H1 (cell line): ENCODE data around the gene CHCHD6. TPM values are rescaled to one million over a fixed set of nuclear protein-coding genes. Genes with fewer than 3 reads are reported as not detected.

Experiments
- CTCF ChIA-PET: fragments of 300-600 bp; sonication (Branson Sonifier 250); formaldehyde crosslinking; loops from one replicate; lab custom pipeline; 2021; ENCODE audit not compliant: partially characterized antibody; lab: Charles Lee
- POLR2A ChIA-PET: fragments of 300-600 bp; sonication (Branson Sonifier 250); formaldehyde crosslinking; loops from one replicate; lab custom pipeline; 2021; ENCODE audit warnings: inconsistent platforms; ENCODE audit not compliant: partially characterized antibody; lab: Charles Lee
- DNase-seq, 2 experiments: peaks; one replicate each; pipeline versions ENCODE4 v3.0.0 to v3.0.0-alpha.2; 2010 to 2022; ENCODE audit warnings: low spot score in 2 of 2, low read depth in 1 of 2, mixed read lengths in 1 of 2
- FAIRE-seq: peaks from 2 replicates; lab custom pipeline; 2011; peaks lifted over from hg19 to GRCh38; lab: Jason Lieb, UNC
- H2AFZ ChIP-seq: 2 replicates; pipeline ENCODE4 v1.8.1; 2012; ENCODE audit warnings: low read length, inconsistent platforms
- H2AK5ac ChIP-seq: 2 replicates; pipeline ENCODE4 v1.6.1; 2013; ENCODE audit warnings: low read depth, low read length
- H2BK120ac ChIP-seq: replicated peaks from 2 replicates; pipeline ENCODE3; 2013; ENCODE audit warnings: low read depth, low read length, inconsistent platforms
- H2BK12ac ChIP-seq: 2 replicates; pipeline ENCODE4 v1.6.1; 2013; ENCODE audit warnings: low read depth, low read length
- H2BK15ac ChIP-seq: 2 replicates; pipeline ENCODE4 v1.6.1; 2013; ENCODE audit warnings: low read length
- H2BK20ac ChIP-seq: 2 replicates; pipeline ENCODE4 v1.6.1; 2013; ENCODE audit warnings: low read length
- H2BK5ac ChIP-seq: 2 replicates; pipeline ENCODE4 v1.6.1; 2013; ENCODE audit warnings: low read depth, low read length
- H3K14ac ChIP-seq: 2 replicates; pipeline ENCODE4 v1.6.1; 2013; ENCODE audit warnings: inconsistent platforms; ENCODE audit not compliant: insufficient read length
- H3K18ac ChIP-seq: 2 replicates; pipeline ENCODE4 v1.6.1; 2013; ENCODE audit warnings: low read length; ENCODE audit errors: extremely low read depth
- H3K23ac ChIP-seq: 2 replicates; pipeline ENCODE4 v1.6.1; 2013; ENCODE audit warnings: inconsistent platforms; ENCODE audit not compliant: insufficient read length
- H3K23me2 ChIP-seq: 2 replicates; pipeline ENCODE4 v1.6.1; 2013; ENCODE audit warnings: low read depth, low read length
- H3K27ac ChIP-seq: 2 replicates; pipeline ENCODE4 v1.6.1; 2011; ENCODE audit warnings: low read depth, low read length, inconsistent platforms
- H3K27me3 ChIP-seq, 4 experiments: replicated peaks in 1 of 4; 1 replicate in 1 of 4; 2 replicates in 3 of 4; pipeline versions ENCODE4 v1.6.1 to v1.8.1; 2011 to 2013; ENCODE audit warnings: low read length in 3 of 4, mild to moderate bottlenecking in 3 of 4, inconsistent platforms in 2 of 4, mixed read lengths in 2 of 4, moderate library complexity in 1 of 4; ENCODE audit not compliant: control insufficient read depth in 3 of 4, insufficient read depth in 3 of 4; ENCODE audit errors: extremely low read depth in 1 of 4
- H3K36me3 ChIP-seq, 4 experiments: 2 replicates each; pipeline versions ENCODE4 v1.6.1 to v1.8.1; 2011 to 2013; ENCODE audit warnings: mild to moderate bottlenecking in 4 of 4, low read length in 3 of 4, moderate library complexity in 2 of 4, control low read depth in 1 of 4, inconsistent platforms in 1 of 4; ENCODE audit not compliant: insufficient read depth in 4 of 4, control insufficient read depth in 2 of 4
- H3K4ac ChIP-seq: replicated peaks from 2 replicates; pipeline ENCODE3; 2013; ENCODE audit warnings: low read length, low read depth, mixed read lengths, inconsistent platforms; ENCODE audit not compliant: insufficient read length
- H3K4me1 ChIP-seq, 4 experiments: replicated peaks in 1 of 4; 1 replicate in 1 of 4; 2 replicates in 3 of 4; pipeline versions ENCODE4 v1.6.1 to v1.8.1; 2011 to 2013; ENCODE audit warnings: low read length in 3 of 4, inconsistent platforms in 2 of 4, mixed read lengths in 1 of 4; ENCODE audit not compliant: insufficient read depth in 4 of 4, control insufficient read depth in 3 of 4
- H3K4me2 ChIP-seq, 2 experiments: 2 replicates each; pipeline versions ENCODE4 v1.6.1 to v1.8.1; 2011 to 2013; ENCODE audit warnings: low read depth in 2 of 2, low read length in 2 of 2, control low read depth in 1 of 2, inconsistent platforms in 1 of 2, mild to moderate bottlenecking in 1 of 2; ENCODE audit not compliant: insufficient read depth in 1 of 2
- H3K4me3 ChIP-seq, 4 experiments: fragments of 200-600, 300-600 bp in 1 of 4; sonication (generic), shearing (Covaris generic), sonication (Bioruptor Twin) in 1 of 4; 2 replicates each; pipeline versions ENCODE4 v1.5.1 to v1.8.1; 2011 to 2016; ENCODE audit warnings: low read length in 4 of 4, low read depth in 3 of 4, control low read depth in 2 of 4, inconsistent platforms in 2 of 4, mild to moderate bottlenecking in 2 of 4, mixed read lengths in 1 of 4, moderate library complexity in 1 of 4; ENCODE audit not compliant: insufficient read depth in 2 of 4; ENCODE audit errors: extremely low read depth in 1 of 4
- H3K56ac ChIP-seq: replicated peaks from 2 replicates; pipeline ENCODE3; 2013; ENCODE audit warnings: low read depth, mild to moderate bottlenecking, mixed read lengths, low read length, inconsistent platforms; ENCODE audit not compliant: insufficient read length
- H3K79me1 ChIP-seq: 2 replicates; pipeline ENCODE4 v1.6.1; 2013; ENCODE audit warnings: low read depth, low read length, control low read depth
- H3K79me2 ChIP-seq, 2 experiments: 2 replicates each; pipeline versions ENCODE4 v1.6.1 to v1.8.1; 2012 to 2013; ENCODE audit warnings: low read length in 2 of 2, mild to moderate bottlenecking in 2 of 2, inconsistent platforms in 1 of 2; ENCODE audit not compliant: insufficient read depth in 2 of 2, control insufficient read depth in 1 of 2
- H3K9ac ChIP-seq, 4 experiments: replicated peaks in 1 of 4; 1 replicate in 1 of 4; 2 replicates in 3 of 4; pipeline versions ENCODE4 v1.6.1 to v1.8.1; 2011 to 2013; ENCODE audit warnings: low read depth in 3 of 4, low read length in 3 of 4, control low read depth in 2 of 4, mild to moderate bottlenecking in 2 of 4, moderate library complexity in 2 of 4, inconsistent platforms in 1 of 4; ENCODE audit errors: extremely low read depth in 1 of 4
- H3K9me3 ChIP-seq, 2 experiments: 2 replicates each; pipeline versions ENCODE4 v1.6.1 to v1.8.1; 2012 to 2013; ENCODE audit warnings: mild to moderate bottlenecking in 2 of 2, moderate library complexity in 2 of 2, control low read depth in 1 of 2, inconsistent platforms in 1 of 2, low read depth in 1 of 2, low read length in 1 of 2, mixed read lengths in 1 of 2; ENCODE audit not compliant: insufficient read depth in 2 of 2
- H4K20me1 ChIP-seq, 2 experiments: replicated peaks in 1 of 2; 2 replicates each; pipeline versions ENCODE3 to v1.8.1; 2011 to 2013; ENCODE audit warnings: inconsistent platforms in 2 of 2, low read length in 2 of 2, mild to moderate bottlenecking in 1 of 2; ENCODE audit not compliant: insufficient read depth in 2 of 2, control insufficient read depth in 1 of 2
- H4K5ac ChIP-seq: 2 replicates; pipeline ENCODE4 v1.6.1; 2013; ENCODE audit warnings: low read length, low read depth, mixed read lengths, inconsistent platforms; ENCODE audit not compliant: insufficient read length
- H4K8ac ChIP-seq: 2 replicates; pipeline ENCODE4 v1.8.0; 2013; ENCODE audit warnings: mild to moderate bottlenecking, moderate library complexity, low read length, inconsistent platforms; ENCODE audit not compliant: insufficient read depth; ENCODE audit errors: extremely low read depth
- H4K91ac ChIP-seq: replicated peaks from 2 replicates; pipeline ENCODE3; 2013; ENCODE audit warnings: low read length, mixed read lengths, inconsistent platforms; ENCODE audit not compliant: insufficient read length
- CEBPB ChIP-seq: IDR thresholded peaks from 2 replicates; pipeline ENCODE4 v1.6.1; 2012; ENCODE audit warnings: low read depth, low read length
- KDM5A ChIP-seq: fragments of 200-600 bp; IDR thresholded peaks from 2 replicates; pipeline ENCODE4 v1.7.1; 2012; ENCODE audit warnings: mild to moderate bottlenecking, low read length, inconsistent platforms, mixed read lengths
- ZNF274 ChIP-seq: IDR thresholded peaks from 2 replicates; pipeline ENCODE4 v1.7.0; 2012; ENCODE audit warnings: low read length, borderline replicate concordance; ENCODE audit errors: extremely low read depth
- WGBS, 2 experiments: shearing (Covaris generic) in 1 of 2; methylation state at CpG; one replicate each; pipeline versions ENCODE4 v1.1.6 to v1.1.7; 2013 to 2015; ENCODE audit warnings: low lambda C conversion rate in 2 of 2, mixed read lengths in 2 of 2, inconsistent platforms in 1 of 2, low coverage in 1 of 2, missing lambda C conversion rate in 1 of 2; ENCODE audit not compliant: insufficient replicate concordance in 2 of 2, insufficient coverage in 1 of 2, insufficient read length in 1 of 2; ENCODE audit errors: extremely low coverage in 1 of 2, missing lambda C conversion rate in 1 of 2; 5-methylcytosine and 5-hydroxymethylcytosine counted together
- polyA plus RNA-seq, 7 experiments: library from polyadenylated mRNA; depleted of rRNA in 3 of 7; stranded (reverse) in 5 of 7; unstranded in 2 of 7; fragments of >200 nt in 5 of 7; fragments of 200-250 nt in 2 of 7; gene quantifications; 1 replicate in 5 of 7; 2 replicates in 1 of 7; 4 replicates in 1 of 7; pipeline versions ENCODE4 v1.2.1 to v1.2.3, GENCODE V29; 2011 to 2013; ENCODE audit warnings: missing spikeins in 2 of 7, mixed read lengths in 2 of 7
- total RNA-seq: library from RNA; stranded (reverse); fragmentation: NEBNext Ultra II Directional; extraction: Animal tissue kit (Norgen Biotek cat#: 25700); gene quantifications from 2 replicates; pipeline ENCODE4 v1.2.1, GENCODE V29; 2021

CHCHD6 gene
- total and polyA plus RNA-seq, 2 of the 8 experiments (the other 6 are each of a cell fraction or from before 2014, with no cell fraction given) = 32.4 to 37.6 TPM

GRCh38 chr3:126896067-126896441 is 192.0 kb downstream of the CHCHD6 start:
- CTCF ChIA-PET = interaction anchor here (0.6 to 1.5 kb wide), 8 partner anchors 9 to 424 kb away, joined by 3 to 5 read pairs (median 3); no protein-coding TSS in a partner anchor
- H3K27me3 ChIP-seq = no peaks in the 10 kb centered on the region

More at GRCh38 chr3:126896067-126896441, 192.0 kb downstream of the CHCHD6 start:
- Histone ChIP-seq H3K9me3 (no peaks in the 10 kb centered on the region), H3K4me1 (peaks cover 0 to 12% (median 6%) of the 10 kb centered on the region in 4 experiments; a peak in 5 of 7 replicates), H2BK120ac (no peak overlapping the region), H2BK12ac (no peak overlapping the region), H3K4me2 (no peak overlapping the region), H4K5ac (no peak overlapping the region), H3K4me3 (no peak overlapping the region), H3K23ac (no peak overlapping the region), H2AK5ac (no peak overlapping the region), H3K14ac (no peak overlapping the region), H3K23me2 (no peaks in the 10 kb centered on the region), H2BK15ac (no peak overlapping the region), H4K20me1 (peaks cover 0 to 1% of the 10 kb centered on the region in 2 experiments), H3K18ac (no peak overlapping the region), H3K9ac (no peak overlapping the region), H3K4ac (no peak overlapping the region), H3K27ac (no peak overlapping the region), H3K79me1 (peaks cover 2% of the 10 kb centered on the region; the same call in 1 of the 2 replicates), H2BK5ac (no peak overlapping the region), H3K56ac (no peak overlapping the region), H2BK20ac (no peak overlapping the region), H2AFZ (no peak overlapping the region), H4K8ac (no peak overlapping the region), H3K36me3 (no peaks in the 10 kb centered on the region), H3K79me2 (no peaks in the 10 kb centered on the region), H4K91ac (no peak overlapping the region)
- 88% methylated on average over 1 of the region's 1 CpG; no CpG with 5 or more reads in 1 of the 2 experiments for WGBS, 2 experiments
- DNase-seq (no peak), FAIRE-seq (no peak)
- TF ChIP-seq KDM5A = no peak
- no peak for TF ChIP-seq CEBPB
- no peak for TF ChIP-seq ZNF274
- POLR2A ChIA-PET = no interaction called here
